ENCODE data around the gene FARP1. TPM values are rescaled to one million over a fixed set of nuclear protein-coding genes. Genes with fewer than 3 reads are reported as not detected.
"Not testable (repeated sequence)": the region's sequence is repeated elsewhere in the genome, so short reads cannot be mapped to it uniquely, and the experiment has no call there.

The FARP1 gene
- total RNA-seq, 1 experiment from 2014 or later = 96.6 TPM

- POLR2A ChIA-PET = no interaction called here
- Mint-ChIP-seq H3K4me3 (no peak overlapping the region), H3K9me3 (peaks cover 15% of the 10 kb centered on the region)
Measured at GRCh38 chr13:98226496-98226895, 83.6 kb downstream of the FARP1 start.

DNA sequence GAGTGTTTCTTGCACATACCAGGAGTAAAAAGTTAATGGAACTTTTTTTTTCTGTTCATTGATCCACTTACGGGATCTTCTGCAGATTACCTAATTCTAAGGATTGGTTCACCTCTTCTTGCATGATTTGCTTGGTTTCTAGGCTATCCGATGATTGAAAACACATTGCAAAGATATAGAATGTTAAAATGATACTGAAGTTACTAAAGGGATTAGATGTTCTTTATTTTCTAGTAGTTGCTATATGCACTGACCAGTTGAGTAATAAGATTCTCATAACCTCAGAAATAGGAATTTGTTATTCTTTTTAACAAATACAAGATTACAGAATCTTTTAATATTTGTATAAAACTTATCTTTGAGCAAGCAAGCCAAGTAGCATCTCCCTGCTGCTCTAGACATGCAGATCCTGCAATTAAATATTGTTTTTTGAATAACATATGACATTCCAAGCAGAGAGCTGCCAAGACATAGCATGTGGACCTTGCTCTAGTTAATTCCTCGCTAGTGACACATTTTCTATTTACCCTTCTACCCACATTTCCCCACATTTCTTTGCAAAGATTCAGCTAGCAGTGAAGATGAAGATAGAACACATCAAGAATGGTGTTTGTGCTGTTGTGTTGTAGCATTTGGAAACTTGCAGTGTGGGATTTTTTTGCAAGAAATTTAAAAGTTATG is 85.9 kb downstream of the FARP1 start:
- CTCF ChIA-PET = no interaction called here
- peaks cover 18% of the 10 kb centered on the region for H3K4me1 Mint-ChIP-seq
- peaks cover 15% of the 10 kb centered on the region for H3K9me3 Mint-ChIP-seq
- H3K36me3 Mint-ChIP-seq = peaks cover 25% of the 10 kb centered on the region
- H3K27me3 Mint-ChIP-seq (ENCODE audit: low read depth) = no peaks in the 10 kb centered on the region
- H3K4me3 Mint-ChIP-seq = no peak overlapping the region
- POLR2A ChIA-PET = no interaction called here
- TF ChIP-seq MYBL2 (CRISPR knock-in tag; IDR thresholded peaks at IDR 0.05) (no peak), OVOL2 (CRISPR knock-in tag; IDR thresholded peaks at IDR 0.05; ENCODE audit: borderline replicate concordance) (no peak), GRHL2 (CRISPR knock-in tag; IDR thresholded peaks at IDR 0.05; ENCODE audit: insufficient replicate concordance, severe bottlenecking) (no peak)
- TF ChIP-seq, protein P1, sequence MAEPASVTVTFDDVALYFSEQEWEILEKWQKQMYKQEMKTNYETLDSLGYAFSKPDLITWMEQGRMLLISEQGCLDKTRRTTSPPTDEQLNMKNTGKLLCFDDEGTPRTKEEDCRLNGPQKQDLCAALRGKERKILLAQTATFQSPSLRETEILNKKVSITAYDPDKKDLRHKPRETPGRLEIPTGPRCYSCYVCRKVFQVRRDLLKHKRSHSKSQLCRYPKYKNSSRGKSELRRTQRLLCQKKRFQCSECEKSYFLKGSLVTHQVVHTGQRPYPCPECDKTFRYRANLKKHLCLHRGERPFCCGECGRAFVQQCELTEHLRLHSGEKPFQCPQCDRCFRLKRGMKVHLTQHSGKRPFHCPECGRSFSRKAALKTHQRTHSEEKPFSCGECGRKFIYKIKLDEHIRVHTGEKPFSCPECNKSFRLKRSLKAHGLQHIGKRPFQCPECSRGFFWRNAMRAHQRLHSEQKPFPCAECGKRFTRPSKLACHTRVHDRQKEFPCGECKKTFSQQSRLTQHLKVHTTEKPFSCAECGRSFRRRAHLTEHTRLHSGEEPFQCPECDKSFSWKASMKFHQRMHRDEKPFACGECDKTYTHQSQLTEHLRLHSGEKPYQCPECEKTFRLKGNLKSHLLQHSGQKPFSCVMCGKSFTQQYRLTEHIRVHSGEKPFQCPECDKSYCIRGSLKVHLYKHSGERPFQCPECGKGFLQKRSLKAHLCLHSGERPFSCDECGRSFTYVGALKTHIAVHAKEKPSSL (CRISPR knock-in tag; conservative IDR thresholded peaks at IDR 0.05) = no peak
- DNase-seq (ENCODE audit: low spot score) = no peak
- H3K27ac Mint-ChIP-seq = no peak overlapping the region
- no peak for ATAC-seq

More at GRCh38 chr13:98226496-98226895, 83.6 kb downstream of the FARP1 start:
- TF ChIP-seq CREM (CRISPR knock-in tag; IDR thresholded peaks at IDR 0.05) (no peak), GABPB1 (CRISPR knock-in tag; IDR thresholded peaks at IDR 0.05) (no peak), TCF7 (CRISPR knock-in tag; IDR thresholded peaks at IDR 0.05; ENCODE audit: low read depth) (no peak)
- H3K27ac Mint-ChIP-seq = 0 out of 2 replicates have a peak overlapping the region, but pooled peaks have one; percentile 14
- DNase-seq (ENCODE audit: low spot score) (no peak), ATAC-seq (no peak)
- peaks cover 11% of the 10 kb centered on the region for H3K4me1 Mint-ChIP-seq
- peaks cover 25% of the 10 kb centered on the region for H3K36me3 Mint-ChIP-seq
- CTCF ChIA-PET = no interaction called here
- no peaks in the 10 kb centered on the region; the same call in 1 of the 2 replicates for H3K27me3 Mint-ChIP-seq (ENCODE audit: low read depth)

GRCh38 chr13:98230762-98231161 is 87.9 kb downstream of the FARP1 start:
- POLR2A ChIA-PET = not testable (repeated sequence)

DNA sequence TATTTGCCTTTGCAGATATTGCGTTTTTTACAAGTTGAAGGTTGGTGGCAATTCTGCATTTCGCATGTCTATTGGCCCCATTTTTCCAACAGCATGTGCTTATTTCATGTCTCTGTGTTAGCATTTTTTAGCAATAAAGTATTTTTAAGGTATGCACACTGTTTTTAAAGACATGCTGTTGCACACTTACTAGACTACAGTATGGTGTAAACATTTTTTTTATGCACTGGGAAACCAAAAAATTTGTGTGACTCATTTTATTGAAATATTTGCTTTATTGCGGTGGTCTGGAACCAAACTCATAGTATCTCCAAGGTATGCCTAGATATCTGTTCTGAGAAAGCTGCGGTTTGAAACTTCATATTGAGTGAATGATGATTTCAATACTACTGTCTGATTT is 89.6 kb downstream of the FARP1 start:
- POLR2A ChIA-PET = no interaction called here
- ATAC-seq = no peak
- CTCF ChIA-PET = no interaction called here
- H3K36me3 Mint-ChIP-seq = peaks cover 10% of the 10 kb centered on the region
- peaks cover 14% of the 10 kb centered on the region for H3K4me1 Mint-ChIP-seq
- H3K27ac Mint-ChIP-seq = no peak overlapping the region; the same call in 1 of the 2 replicates
- peaks cover 15% of the 10 kb centered on the region for H3K9me3 Mint-ChIP-seq
- no peak for TF ChIP-seq ZBTB43 (CRISPR knock-in tag; IDR thresholded peaks at IDR 0.05)
- no peak for TF ChIP-seq ZNF121 (CRISPR knock-in tag; IDR thresholded peaks at IDR 0.05)
- no peak for DNase-seq (ENCODE audit: low spot score)
- no peaks in the 10 kb centered on the region; the same call in 1 of the 2 replicates for H3K27me3 Mint-ChIP-seq (ENCODE audit: low read depth)
- no peak overlapping the region for H3K4me3 Mint-ChIP-seq

More at GRCh38 chr13:98230762-98231161, 87.9 kb downstream of the FARP1 start:
- Mint-ChIP-seq H3K9me3 (peaks cover 15% of the 10 kb centered on the region), H3K36me3 (peaks cover 22% of the 10 kb centered on the region), H3K4me1 (peaks cover 14% of the 10 kb centered on the region)
- CTCF ChIA-PET; H3K4me3 Mint-ChIP-seq; ATAC-seq; H3K27me3 Mint-ChIP-seq (ENCODE audit: low read depth); H3K27ac Mint-ChIP-seq; DNase-seq (ENCODE audit: low spot score): not testable (repeated sequence)

DNA sequence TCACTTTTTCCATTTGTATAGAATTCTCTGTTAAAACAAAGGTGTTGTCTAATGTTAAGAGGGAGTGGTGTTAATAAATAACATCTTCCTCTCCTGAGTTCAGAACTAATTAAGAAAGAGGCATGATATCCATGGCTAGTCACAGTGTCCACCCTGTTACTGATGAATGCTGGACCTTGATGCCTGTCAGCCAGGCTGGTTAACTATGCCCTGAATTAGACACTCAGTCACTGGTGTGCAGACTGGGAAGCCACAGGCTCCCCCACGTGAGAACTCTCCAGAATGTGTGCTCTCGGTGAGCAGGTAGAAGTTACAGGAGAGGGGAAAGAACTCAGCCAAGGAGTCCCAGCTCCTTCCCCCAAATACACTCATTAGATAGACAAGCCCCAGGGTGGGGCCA is 90.2 kb downstream of the FARP1 start:
- Mint-ChIP-seq H3K4me3 (no peak overlapping the region), H3K36me3 (peaks cover 10% of the 10 kb centered on the region), H3K27me3 (ENCODE audit: low read depth) (no peaks in the 10 kb centered on the region; the same call in 1 of the 2 replicates), H3K9me3 (peaks cover 11% of the 10 kb centered on the region), H3K27ac (peak overlapping the region; percentile 10), H3K4me1 (peaks cover 18% of the 10 kb centered on the region)
- ChIA-PET CTCF (no interaction called here), POLR2A (no interaction called here)
- TF ChIP-seq NR1H2 (CRISPR knock-in tag; IDR thresholded peaks at IDR 0.05) = no peak
- no peak for TF ChIP-seq ZNF423 (CRISPR knock-in tag; IDR thresholded peaks at IDR 0.05)
- TF ChIP-seq, protein P2, sequence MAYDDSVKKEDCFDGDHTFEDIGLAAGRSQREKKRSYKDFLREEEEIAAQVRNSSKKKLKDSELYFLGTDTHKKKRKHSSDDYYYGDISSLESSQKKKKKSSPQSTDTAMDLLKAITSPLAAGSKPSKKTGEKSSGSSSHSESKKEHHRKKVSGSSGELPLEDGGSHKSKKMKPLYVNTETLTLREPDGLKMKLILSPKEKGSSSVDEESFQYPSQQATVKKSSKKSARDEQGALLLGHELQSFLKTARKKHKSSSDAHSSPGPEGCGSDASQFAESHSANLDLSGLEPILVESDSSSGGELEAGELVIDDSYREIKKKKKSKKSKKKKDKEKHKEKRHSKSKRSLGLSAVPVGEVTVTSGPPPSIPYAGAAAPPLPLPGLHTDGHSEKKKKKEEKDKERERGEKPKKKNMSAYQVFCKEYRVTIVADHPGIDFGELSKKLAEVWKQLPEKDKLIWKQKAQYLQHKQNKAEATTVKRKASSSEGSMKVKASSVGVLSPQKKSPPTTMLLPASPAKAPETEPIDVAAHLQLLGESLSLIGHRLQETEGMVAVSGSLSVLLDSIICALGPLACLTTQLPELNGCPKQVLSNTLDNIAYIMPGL (CRISPR knock-in tag; IDR thresholded peaks at IDR 0.05) = no peak
- TF ChIP-seq GRHL2 (CRISPR knock-in tag; IDR thresholded peaks at IDR 0.05; ENCODE audit: insufficient replicate concordance, severe bottlenecking) = no peak
- TF ChIP-seq ZNF281 (CRISPR knock-in tag; IDR thresholded peaks at IDR 0.05) = no peak
- no peak for TF ChIP-seq ZNF512 (CRISPR knock-in tag; IDR thresholded peaks at IDR 0.05; ENCODE audit: borderline replicate concordance)
- TF ChIP-seq RORB (CRISPR knock-in tag; IDR thresholded peaks at IDR 0.05) = no peak
- TF ChIP-seq CREB1 (CRISPR knock-in tag; IDR thresholded peaks at IDR 0.05) = no peak
- DNase-seq (ENCODE audit: low spot score) (no peak), ATAC-seq (no peak)

All from WTC11 (cell line).